ENCODE results near the gene DLGAP1.

DNA sequence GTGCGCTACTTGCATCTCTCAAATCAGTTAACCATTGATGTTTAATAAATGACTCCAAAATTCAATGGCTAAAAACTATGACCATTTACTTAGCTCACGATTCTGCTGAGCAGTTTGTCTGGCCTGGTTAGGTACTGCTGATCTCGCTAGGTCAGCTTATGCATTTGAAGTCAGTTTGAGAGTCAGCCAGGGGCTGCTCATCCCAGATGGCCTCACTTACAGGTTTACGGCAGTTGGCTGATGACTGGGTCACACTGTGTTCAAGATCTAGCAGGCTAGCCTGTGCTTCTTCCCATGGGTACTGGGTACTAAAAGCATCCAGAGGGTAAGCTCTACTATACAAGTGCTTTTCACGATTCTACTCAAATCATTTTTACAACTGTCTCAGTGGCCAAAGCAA lies 122.1 kb downstream of the DLGAP1 start:
- TF ChIP-seq, protein P1, sequence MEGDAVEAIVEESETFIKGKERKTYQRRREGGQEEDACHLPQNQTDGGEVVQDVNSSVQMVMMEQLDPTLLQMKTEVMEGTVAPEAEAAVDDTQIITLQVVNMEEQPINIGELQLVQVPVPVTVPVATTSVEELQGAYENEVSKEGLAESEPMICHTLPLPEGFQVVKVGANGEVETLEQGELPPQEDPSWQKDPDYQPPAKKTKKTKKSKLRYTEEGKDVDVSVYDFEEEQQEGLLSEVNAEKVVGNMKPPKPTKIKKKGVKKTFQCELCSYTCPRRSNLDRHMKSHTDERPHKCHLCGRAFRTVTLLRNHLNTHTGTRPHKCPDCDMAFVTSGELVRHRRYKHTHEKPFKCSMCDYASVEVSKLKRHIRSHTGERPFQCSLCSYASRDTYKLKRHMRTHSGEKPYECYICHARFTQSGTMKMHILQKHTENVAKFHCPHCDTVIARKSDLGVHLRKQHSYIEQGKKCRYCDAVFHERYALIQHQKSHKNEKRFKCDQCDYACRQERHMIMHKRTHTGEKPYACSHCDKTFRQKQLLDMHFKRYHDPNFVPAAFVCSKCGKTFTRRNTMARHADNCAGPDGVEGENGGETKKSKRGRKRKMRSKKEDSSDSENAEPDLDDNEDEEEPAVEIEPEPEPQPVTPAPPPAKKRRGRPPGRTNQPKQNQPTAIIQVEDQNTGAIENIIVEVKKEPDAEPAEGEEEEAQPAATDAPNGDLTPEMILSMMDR (IDR thresholded peaks at IDR 0.05): no peak
- no peak for TF ChIP-seq EZH2 (IDR thresholded peaks at IDR 0.05; ENCODE audit: borderline replicate concordance, insufficient read depth, low read depth, low read length, poor library complexity, severe bottlenecking)
